GDM1 (cell line): ENCODE measurements around the gene MEIS1.
A peak's percentile ranks its signal among the peaks of the same experiment; 100 is the strongest.

Experiments used
- DNase-seq: peaks from one replicate; lab custom pipeline; 2025; lab: John Stamatoyannopoulos, UW

The MEIS1 gene

DNA sequence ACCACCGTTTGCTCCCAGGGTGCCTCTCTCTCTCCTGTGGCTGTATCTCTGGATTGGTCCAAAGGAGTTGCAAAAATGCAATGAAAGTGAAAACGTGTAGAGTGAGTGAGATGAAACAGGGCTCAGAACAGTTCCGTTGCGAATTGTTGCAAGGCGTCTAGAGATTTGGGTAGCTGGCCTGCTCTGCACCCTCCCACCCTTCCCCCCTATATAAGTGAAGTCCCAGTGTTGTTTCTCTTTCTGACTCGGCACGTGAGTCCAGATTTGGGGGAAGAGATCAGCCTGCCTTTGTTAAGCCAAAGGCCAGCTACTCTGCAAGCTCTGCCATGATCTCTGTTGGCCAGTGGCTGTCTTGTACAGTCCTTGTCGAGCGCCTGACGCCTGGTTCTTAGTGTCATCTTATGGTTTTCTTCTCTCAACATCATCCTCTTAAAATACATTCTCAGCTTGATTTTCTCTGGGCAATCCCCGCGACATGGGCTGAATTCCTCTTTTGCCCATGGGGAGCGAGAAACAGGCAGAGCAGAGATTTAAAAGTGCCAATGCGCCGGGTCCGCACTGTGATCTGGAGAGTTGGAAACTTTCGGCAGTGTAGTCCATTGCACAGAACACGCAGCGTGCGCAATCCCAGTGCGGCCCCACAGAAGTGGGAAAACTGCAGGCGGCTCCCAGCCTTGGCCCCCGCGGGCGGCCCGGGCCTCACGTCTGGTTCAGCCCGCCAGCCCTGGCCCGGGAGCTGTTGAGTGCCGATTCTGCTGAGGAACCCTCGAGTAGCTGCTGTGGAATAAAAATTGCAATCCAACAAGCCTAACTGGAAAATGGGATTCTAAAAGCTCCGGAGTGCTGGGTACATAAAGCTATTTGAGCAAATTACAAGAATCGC is 9.3 kb downstream of the MEIS1 start:
- no peak for DNase-seq

DNA sequence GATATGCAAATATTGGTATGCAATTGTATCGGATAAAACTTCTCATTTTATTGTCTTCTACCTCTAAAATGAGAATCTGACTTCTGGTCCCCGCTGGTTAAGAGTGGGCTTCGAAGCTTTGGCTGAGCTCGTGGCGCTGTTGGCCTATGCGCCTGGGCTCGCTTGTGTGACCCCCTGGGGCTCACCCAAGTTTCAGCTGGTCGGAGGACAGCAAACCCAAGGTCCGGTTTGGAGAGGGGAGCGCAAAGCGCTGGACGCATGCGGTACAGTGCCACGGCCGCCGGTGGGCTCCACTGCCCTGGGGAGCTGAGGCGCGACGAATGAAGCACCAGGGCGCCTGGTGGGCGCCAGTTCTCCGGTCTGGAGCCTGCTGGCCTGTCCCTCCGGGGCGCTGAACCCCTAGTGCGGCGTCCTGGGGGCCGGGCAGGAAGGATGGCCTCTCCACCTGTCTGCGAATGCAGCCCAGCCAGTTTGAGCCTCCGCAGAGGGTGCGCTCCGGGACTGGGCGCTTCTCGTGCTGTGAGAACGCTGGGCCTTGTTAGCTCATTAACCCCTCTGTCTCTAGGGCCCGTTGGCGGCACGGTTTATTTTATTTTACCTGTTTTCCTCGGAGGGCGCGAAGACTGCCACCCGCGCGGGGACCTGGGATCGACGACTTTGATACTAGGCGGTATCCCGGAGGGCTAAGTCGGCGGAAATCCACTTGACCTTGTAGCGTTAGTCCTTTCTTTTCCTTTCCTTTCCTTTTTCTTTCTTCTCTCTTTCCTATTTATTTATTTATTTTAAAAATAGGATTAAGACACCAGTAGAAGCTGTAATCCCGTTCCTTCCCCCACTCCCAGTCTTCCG is 10.4 kb downstream of the MEIS1 start:
- DNase-seq, result no peak

DNA sequence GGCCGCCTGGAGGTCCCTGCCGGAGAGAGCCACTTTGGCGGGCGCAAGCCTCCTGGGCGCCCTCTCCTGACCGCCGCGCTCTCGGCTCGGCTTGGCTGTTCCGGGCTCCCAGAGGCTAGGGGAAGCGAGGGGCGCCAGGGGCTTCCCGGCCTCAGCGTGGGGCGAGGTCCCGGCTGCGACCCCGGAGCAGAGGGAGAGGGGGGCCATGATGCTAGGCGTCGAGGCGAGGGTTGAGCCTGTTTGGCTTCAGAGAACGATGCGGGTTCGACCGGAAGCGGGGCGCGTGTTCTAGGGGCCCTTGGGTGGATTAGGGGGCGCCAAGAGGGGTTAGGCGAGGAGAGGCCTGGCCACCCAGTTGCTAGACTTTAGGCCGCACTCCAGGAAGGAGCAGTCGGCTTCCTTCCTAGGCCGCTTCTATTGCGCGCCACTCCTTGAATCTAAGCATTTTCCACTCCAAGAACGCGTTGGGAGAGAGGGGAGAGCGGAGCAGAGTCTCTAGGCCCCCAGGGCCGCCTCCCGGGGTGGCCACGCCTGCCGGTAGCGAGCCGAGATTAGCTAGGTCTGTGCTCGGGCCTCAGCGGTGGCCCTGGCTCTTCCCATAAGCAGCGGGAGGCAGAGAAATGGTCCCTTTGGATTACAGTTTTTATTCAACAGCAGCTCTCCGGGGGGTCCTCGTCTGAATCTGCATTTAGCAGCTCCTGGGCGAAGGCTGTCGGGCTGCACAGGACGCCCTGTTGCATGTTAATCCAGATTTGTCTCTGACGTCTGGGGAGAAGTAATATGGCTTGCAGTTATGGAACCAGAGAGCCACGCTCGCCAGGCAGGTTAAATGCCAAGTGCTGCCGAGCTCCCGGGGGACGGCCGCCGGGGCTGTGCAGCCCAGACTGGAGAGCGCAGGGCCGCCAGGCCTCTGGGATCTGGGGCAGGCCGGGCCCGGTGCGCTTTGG is 11.3 kb downstream of the MEIS1 start:
- DNase-seq, result peak; percentile 27

DNA sequence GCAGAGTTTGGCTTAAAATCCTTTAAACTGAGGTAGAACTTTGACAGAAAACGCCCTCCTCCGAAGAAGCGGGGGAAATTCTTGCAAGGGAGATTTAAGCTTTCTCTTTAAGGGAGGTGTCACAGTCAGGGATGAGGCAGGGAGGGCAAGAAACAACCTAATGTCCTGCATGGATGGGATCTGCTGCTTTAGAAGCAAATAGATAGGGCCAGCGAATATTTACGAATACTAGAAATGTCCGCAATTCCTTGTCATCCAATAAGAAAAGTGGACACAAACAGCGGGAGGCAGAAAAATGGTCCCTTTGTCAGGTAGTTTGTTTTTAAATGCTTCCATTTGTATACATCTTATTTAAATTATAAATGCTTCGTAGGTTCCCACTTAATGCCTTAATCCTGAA is 12.0 kb downstream of the MEIS1 start:
- no peak for DNase-seq

DNA sequence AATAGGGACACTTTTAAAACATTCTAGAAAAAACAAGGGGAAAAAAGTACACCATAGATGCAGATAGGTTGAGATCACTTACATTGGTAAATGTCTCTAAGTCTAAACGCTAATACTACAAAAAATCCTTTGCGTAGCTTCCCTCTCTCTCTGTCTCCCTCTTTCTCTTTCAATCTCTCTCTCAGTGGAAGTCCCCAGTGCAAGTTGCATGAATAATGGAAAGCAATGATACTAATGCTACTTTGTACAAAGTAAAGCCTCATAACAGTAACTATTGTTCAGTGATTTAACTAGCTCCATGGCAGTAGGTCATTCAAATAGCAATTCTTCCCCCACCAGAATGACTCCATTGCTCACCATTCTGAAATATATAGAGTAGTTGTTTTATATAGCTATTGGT is 12.8 kb downstream of the MEIS1 start:
- DNase-seq, result no peak

DNA sequence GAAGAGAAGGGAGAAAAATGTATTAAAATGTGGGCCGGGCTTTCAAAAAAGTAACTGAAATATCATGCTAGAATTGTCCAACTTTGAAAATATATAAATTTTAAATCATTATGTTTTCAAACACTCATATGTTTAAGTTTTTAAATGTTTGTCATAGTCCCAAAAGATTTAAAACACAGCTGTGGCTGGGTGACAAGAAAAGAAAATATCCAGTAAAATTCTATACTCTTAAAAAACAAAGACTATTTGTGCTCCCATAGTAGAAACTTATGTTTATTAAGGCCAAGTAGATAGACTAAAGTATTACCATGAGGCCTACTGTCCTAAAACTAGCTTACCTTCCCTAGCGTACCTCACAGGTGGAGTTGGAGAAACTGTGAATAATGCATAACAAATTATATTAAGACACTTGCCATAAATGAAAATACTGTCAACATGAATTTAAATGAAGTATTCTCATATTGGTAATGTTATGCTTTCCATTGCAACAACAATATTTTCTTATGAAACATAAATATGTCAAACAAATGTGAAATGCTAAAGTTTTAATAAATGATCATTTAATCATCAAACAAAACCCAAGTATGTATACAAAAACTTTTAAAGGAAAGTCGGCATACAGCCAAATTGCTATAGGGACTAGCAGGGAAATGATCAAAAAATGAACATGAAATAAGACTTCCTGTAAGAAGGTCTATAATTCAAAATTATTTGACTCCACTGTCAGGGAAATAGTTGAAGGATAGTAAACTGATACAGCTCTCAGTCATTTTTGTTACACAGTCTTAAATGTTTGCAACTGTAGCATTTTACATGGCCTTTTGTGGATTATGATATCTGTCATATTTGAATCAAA is 13.4 kb downstream of the MEIS1 start:
- no peak for DNase-seq

DNA sequence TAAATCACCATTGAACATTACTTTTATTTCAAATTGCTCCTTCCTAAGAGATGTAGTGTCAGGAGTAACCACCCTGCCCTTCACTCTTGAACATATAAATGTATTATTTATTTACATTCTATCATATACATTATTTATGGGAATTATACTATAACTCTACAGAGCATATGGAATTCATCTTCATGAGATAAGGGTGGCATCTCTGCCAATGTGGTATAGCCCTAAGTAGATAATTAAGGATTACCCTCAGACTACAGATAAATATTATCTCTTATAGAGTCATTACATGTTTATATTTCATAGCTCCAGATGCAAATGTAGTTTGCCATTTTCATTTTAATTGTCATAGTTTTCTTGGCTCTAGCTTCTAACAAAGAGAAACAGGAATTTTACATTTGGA is 17.3 kb downstream of the MEIS1 start:
- DNase-seq, result no peak

DNA sequence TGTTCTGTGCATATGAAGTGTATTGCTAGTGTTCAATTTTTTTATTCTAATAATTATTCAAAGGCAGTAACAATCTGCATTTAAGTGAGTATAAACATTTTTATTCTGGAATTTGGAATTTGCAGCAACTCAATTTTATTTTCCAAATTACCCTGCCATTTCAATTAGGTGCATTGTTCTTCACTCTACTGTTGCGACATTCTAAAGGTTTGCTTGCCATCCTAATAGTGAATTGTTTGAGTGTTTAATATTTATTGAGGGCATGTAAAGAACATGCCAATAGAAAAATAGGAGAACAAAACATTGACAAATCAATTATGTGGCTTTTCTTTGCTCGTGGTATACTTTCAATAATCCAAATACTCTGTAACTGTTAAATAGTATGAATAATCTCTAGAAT is 18.0 kb downstream of the MEIS1 start:
- DNase-seq, result no peak

DNA sequence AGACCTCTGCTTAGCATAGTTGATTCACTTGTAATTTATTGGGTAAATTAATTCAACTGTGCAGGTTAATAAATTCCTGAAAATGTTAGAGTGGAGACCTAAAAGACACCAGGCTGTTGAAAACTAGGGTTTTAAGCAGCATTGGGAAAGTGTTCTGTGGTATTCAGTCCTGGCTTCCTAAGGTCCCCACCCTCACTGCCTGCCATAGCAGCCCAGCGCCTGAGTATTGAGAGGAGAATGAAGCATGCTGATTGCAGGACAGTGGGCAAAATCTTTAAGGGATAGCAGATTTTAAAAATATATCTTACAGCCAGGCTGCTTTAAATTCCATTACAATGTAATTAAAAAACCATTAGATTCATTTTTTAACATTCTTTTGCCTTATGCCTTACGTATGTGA is 20.6 kb downstream of the MEIS1 start:
- no peak for DNase-seq

DNA sequence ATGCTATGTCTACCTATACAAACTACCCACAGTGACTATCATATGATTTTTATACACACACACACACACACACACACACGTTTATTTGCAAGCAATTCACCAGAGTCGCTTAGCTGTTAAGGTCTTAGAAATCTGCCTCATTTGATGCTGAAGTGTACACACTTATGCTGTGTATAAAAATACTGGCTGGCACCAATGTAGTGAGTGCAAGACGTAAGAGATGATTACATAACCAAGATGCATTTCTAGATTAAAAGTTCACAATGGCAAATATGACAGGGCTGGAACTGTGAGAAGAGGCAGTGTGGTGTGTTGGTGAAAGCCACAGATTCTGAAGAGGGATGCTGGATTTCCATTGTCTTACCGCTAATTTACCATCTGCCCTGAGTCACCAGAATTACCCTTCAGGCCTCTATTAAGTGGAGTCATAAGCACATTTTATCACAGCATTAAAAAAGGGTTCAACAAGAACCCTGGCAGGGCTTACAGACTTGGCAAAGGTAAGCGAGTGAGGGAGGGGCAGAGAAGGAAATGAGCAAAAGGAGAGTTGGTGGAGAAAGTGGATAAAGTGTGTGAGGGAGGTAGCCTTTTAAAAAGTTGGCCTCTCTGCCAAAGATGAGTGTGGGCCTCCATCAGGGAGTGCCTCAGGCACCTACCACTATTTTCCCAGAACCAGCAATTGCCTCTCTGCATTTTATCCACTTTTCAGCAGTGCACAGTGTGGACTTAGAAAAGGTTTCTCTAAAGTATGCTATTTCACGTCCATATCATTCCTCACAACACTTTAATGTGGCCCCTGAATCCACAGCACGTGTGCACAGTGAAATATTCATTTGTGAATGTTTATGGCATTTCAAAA is 21.5 kb downstream of the MEIS1 start:
- DNase-seq, result no peak

DNA sequence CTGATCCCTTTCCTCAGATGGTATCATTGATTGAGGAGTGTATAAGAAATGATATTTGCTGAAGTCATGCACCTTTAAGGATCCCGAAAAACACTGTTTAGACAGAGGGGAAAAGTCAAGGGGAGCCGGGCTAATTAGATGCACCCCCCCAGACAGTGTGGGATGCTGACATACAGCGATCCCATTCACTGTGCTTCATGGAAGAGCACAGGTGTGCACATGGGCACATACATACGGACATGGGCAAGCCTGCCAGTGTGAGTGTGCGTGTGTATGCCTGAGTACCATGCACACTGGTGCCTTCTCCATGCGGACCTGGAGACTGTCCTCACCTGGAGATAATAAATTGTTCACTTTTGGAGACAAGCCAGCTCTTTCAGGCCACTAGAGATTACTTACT is 22.6 kb downstream of the MEIS1 start:
- no peak for DNase-seq

DNA sequence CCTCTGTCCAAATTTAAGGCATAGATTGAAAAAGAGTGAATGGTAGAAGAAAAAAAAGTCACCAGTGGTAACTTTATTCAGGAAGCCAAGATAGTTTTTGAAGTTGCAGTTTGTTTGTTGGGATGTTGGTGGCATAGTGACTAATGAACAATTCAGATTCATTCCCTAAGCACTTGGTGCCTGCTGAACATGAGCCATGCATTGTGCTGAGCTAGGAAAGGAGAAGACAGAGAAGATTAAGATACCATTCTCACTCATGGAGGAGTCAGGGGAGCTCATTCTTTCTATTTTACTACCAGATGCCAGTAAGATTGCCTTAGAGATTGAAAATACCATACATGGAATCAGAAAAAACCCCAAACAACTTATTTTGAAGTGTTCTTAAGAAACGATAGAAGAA is 25.1 kb downstream of the MEIS1 start:
- DNase-seq, result no peak

DNA sequence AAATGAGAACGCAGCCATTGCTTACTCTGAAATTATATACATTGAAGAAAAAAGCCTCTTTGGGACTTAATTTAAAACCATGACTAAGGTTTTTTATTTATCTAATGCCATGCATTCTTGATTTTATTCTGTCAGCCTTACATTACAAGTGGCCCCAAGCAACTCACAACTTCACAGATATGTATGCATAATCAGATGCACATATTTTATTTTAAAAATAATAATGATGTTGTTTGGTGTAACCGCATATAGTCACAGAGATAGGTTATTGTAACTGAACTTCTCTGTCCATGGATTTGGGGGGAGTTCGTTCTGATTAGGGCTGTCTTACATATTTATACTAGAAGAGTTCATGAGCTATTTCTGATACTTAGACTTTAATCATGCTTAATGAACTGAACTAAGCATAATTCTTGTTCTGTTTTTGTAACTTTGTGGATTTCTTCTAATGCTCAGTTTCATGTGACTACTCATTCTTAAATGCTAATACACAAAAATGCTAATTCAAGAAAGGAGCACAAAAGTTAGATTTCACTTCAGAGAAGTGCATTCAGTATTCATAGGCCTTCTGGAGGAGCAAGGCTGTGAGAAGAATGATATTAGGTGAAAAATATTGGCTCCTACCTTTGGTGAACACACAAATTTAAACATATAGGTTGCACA is 26.2 kb downstream of the MEIS1 start:
- no peak for DNase-seq

DNA sequence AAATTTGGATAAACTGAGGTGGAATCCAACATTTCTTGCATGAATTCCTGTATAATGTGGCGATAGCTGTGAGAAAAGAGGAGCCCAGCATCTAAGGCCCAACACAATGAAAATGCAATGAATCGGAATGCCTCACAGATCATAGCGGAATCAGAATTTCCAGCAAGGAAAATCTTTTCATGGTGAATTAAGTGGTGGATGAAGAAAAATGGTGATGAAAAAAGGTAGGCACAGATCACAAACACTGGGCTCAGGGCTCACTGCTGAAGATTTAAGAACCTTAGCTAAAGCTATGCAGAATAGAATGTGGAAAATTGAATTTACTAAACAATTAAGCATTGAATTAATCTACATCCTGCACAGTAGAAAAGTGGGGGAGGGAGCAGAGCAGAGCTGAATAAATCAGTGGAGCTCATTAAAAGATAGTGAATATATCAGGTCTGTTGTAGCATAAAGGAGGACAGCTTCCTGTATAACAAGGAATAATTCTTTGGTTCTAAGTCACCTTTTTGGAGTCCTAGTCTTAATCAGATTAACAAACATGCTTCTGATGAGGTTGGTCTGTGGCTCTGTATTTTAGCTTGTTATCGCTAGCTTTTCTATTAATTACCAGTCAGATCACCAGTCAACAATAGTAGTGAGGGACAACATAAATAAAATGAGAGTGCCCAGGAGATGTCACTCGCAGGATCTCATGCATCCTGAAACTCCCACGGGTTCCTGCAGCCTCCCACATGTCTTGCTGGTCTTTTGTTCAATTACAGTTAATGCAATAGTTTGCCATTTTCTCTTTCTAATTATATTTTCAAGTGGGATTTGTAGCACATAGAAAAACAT is 27.0 kb downstream of the MEIS1 start:
- no peak for DNase-seq

DNA sequence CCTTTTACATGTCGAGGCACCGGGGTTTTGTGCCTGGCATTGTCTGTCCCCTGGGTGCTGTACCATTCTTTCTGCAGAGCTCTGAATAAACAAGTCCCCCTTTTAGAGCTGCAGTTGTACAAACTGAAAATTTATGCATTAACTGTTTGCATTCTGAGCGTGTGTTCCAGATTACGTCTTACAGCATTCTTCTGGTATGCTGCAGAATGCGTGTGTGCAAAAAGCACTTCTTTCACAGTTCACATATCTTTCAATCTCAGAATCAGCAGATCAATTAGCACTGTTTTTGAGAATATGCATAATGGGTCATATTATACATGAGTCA is 27.5 kb downstream of the MEIS1 start:
- no peak for DNase-seq

DNA sequence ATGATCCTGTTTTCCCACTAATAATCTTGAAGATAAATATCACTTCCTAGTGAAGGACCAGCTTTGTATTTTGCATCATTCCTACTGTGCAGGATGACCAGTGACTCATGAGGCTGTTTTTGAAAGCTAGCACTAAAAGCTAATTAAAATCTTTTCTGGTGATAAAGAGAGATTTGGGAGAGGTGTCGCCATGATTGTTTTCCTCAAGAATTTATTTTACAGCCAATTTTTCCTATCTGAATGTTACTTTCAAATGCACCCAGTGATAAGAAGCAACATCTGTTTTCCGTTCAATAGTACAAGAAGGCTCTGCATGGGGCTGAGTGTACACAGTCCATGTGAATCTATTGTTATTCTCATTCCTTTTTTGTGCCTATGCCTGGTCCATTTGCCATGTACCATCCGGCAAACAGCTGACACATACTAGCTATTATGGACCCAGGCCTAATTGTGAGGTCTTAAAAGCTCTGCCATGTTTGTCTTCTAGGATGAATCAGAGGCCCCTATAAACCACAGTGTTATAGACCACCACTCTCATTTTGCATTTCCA is 28.4 kb downstream of the MEIS1 start:
- DNase-seq, result no peak

DNA sequence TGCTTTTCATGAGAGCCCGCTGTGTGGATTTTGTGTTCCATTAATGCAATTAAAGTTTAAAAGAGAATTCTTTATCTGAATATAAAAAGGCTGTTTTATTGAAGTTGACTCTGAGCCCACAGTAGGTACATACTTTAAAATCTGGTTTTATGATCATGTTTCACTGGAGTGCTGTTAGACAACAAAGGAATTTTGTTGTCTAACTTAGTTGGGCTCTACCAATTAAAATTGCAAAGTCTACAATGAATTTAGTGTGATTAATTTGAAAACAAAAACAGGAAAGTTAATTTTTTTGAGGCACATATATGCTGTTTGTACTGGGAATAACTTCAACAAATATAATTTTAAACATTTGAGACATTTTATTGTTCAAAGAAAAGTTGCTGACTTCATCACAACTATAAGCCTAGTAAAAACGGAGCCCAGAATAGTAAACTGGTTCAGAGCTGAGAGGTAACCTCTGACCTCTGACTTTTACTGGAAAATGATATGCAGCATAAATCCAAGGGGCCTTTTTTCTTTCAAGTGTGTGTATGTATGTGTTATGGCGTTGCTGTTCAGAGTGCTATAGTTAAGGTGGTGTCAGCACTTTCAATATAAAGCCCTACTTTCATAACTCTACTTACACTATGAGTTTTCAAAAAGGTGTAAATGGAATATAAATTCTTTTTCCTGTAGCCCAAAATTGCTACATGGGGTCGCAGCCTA is 30.2 kb downstream of the MEIS1 start:
- no peak for DNase-seq

DNA sequence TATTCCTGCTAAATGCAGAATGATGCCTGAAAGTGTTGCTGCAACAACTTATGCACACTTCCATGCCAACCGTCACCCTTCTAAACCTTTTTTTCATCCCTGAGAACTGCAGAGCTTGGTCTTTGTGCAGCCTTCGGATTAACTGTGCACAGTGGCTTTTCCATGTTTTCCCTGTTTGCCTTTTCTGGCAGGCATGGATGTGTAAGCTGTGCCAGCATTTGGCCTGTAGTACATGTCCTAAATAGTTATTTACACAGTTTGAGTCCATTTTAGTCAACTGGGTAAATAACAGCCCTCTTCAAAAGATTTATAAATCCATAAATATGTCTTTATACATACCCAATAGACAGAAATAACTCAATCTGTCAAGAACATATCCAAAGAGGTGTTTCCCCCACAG is 31.5 kb downstream of the MEIS1 start:
- no peak for DNase-seq
